CD4-positive, alpha-beta T cell treated with Interleukin-17A for 1 hour (primary cell): Measurements from ENCODE around the gene CBLB.

Experiments
- DNase-seq: peaks from one replicate; pipeline ENCODE4 v3.0.0-alpha.2; 2020

Gene CBLB

DNA sequence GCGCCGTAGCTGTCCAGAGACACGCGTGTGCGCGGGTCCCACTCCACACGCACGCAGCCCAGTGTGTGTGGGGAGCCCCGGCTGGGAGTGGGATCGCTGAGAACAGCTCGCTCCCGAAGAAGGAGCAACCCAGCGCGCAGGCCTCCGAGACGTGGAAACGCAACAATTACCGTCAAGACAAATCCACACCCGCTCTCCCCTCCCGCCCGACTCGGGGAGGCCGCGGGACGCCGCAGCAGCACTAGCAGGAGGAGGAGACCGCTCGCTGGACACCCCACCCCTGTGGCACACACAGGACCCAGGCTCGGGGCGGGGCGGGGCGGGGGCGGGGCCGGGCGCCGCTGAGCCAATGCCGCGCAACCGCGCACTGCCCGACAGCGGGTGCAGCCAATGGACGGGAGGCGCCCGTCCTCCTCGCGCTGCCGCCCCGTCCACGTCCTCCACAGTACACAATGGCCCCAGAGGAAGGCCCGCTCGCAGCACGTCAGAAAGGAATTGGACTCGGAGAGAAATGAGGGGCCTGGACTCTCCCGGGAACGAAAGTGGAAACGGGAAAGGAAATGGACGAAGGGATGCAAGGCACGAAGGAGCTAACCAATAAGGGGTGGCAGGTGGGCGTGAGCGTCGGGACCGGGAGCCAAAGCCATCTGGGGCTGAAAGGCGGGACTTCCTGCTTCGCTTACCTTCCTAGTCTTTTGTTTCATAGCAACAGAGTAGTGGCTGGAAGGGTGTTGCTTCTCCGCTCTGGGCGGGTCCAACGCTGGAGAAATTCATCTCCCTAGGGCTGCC, at the start of gene CBLB:
CBLB (minus strand) TSS at position 271 of the 789 bp plus-strand sequence. CDS start 1,435 bp downstream, outside the sequence.
- DNase-seq = peak; percentile 90

DNA sequence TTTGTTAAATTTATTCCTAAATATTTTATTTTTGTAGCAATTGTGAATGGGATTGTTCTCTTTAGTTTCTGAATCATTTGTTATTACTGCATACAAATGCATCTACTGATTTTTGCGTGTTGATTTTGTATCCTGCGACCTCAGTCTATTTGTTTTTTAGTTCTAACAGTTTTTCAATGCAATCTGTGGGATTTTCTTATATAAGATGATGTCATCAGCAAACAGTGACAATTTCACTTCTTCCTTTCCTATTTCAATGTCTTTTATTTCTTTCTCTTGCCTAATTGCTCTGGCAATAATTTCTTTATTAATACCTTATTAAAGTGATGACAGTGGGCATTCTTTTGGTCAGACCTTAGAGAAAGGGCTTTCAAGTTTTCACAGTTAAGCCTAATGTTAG, 48.0 kb upstream of the CBLB start:
- DNase-seq = no peak

DNA sequence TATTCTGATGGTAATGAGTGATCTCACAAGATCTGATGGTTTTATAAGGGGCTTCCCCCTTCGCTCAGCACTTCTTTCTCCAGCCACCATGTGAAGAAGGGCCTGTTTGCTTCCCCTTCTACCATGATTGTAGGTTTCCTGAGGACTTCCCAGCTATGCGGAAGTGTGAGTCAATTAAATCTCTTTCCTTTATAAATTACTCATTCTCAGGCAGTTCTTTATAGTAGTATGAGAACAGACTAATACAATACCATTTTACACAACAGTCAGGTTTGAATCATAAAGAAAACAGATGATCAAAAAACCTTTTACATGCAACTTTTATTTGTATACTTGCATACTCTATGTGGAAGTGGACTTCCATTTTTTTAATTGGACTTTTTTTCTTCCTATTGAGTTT, 46.7 kb upstream of the CBLB start:
- DNase-seq = no peak

DNA sequence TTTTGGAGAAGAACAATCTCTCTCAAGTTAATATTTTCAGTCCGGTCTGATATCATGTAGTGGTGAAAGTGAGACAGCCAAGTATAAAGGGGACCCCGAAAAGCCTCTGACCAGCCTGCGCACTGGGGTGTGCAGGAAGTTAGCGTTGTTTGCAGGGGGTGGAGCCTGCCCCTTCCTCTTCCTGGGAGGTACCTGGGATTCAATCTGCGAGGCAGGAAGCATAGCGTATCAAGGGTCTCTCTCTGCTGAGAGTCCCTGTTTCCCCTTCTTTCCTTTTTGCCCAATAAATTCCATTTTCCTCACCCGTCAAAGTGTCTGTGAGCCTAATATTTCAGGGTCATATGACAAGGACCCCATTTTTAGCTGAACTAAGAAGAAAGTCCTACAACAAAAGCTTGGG, 44.8 kb upstream of the CBLB start:
- DNase-seq = no peak

DNA sequence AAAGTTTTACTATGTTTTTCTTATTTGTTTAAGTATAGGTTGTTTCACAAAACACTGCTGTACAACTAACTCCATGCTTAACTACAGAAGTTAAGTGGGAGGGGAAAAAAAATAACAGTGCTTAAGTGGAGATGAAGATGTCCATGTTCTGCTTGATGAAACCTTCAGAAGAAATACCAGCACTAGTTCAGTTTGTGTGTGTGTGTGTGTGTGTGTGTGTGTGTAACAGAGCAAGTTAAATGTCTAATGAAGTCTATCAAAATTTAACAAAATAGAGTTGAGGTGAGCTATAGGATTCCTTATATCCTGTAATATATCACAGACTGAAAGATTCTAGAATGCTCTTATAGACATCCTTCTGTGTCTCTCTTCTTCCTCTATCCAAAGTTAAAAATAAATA, 44.1 kb upstream of the CBLB start:
- DNase-seq = no peak

DNA sequence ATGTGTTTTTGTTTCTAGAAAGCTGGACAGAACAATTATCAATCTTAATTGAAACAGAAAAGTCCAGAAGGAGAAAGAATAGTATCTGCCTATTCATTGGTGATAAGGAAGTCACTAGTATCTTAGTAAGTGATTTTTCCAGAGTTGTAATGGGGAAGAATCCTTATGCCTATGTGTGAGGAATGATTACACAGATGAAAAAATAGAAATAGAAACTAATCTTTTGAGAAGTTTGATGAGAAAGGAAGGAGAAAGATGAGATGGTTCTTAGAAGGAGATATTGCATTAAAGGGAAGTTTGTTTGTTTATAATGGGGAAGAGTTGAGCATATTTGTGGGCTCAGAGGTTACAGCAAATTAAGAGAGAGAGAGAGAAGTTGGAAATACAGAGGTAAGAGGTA, 42.7 kb upstream of the CBLB start:
- DNase-seq = no peak

DNA sequence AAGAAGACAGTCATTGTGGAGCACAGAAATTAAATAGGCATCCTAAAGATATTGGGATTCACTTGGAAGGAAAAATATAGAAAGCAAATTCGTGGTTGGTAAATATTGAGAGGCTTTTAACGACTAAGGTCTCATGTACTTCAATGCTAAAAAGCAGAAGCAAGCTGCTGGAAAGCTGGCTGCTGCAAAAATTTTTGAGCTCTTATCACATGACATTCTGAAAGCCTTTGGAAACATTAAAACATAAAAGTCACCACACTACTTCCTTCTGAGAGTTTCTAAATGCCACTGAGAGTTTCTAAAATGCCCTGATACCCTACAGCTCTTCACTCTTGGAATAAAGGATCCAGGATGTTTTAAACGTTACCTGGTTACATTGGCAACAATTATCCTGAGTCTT, 39.0 kb upstream of the CBLB start:
- DNase-seq = peak; percentile 5

DNA sequence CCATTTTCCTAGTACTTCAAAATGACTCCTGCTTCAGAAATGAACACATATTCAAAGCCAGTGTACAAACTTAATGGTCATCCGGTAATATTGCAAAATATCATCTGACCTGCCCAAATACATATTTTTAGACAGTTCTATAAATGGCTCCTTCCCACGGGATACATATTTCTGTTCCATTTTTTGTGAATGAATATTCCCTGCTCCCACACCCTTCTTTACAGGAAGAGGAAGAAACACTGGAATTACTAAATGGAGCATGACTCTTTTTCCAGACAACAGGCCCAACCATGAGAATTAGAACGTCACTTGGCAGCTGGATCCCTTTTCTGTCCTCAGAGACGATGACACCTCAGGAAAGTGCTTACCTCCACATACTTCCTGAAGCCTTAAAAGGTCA, 38.0 kb upstream of the CBLB start:
- no peak for DNase-seq

DNA sequence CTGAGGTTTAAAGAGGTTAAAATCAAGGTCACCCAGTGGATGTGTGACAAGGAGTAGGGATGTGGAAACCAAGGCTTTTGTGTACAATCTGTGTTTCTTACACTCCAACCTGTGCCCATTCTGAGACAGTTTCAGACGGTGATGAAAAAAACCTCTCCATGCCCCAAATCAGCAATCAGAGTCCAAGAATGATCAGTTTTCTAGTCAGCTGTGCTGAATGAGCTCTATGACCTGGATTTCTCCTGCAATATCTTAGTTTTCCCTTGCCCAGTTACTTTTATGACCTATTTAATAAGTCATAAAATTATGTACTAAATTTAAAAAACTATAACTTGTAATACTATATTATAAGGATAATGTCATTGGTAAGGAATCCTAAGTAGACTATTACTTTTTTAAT, 37.5 kb upstream of the CBLB start:
- DNase-seq = no peak

DNA sequence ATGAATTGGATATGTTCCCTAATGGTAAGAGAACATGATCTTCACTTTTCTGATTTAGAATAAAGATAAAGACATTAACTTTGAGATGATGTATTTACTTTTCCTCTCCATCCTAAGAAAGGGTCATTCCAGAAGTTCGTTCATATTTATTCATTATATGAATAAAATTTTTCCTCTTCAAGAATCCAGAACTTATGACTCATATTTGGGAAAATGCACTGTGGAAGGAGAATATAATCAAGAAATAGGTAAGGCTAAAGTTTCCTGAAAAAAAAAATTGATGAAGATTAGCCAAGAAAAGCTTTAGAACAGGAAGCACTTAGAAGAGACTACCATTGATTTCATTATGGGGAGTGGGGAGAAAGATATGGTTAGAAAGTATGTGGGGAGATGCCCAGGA, 36.5 kb upstream of the CBLB start:
- DNase-seq = no peak

DNA sequence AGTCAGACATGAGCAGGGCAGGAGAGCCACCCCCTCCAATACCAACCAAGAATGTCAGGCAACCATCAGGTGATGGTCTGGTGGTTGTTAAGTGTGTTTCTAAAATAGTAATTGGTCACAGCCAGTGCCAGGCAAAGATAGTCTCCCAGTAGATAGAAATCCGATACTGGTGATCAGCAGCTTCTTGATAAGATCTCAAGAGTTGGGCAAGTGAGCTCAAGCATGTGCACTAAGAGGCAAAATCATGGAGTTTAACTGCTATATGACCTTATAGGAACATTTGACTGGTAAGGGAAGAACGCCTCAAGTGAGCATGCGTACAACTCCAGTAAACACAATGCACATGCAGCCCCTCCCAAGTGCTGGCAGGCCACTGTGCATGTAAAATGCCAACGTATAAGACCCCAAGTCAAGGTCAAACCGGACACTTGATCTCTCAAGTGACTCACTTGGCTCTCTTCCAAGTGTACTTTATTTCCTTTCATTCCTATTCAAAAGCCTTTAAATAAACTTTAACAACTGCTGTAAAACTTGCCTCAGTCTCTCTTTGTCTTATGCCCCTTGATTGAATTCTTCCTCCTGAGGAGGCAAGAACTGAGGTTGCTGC, 36.0 kb upstream of the CBLB start:
- no peak for DNase-seq

DNA sequence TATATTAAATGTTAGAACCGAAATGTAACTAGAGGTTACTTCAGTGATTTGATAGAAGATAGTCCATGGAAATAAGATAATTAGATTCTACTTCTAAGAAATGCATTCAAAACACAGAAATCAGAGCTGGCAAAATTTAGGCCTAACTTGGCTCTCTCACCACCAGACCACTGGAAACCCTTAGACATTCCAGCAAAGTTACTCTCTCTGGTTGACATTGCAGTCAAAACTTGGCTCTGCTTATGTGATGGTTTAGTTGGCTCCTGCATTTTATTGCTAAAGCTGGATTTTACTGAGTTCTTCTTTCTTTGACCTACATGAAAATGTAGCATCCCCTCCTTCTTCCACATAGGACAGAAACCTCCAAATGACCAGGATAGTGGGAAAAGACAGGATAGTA, 35.4 kb upstream of the CBLB start:
- DNase-seq = no peak

DNA sequence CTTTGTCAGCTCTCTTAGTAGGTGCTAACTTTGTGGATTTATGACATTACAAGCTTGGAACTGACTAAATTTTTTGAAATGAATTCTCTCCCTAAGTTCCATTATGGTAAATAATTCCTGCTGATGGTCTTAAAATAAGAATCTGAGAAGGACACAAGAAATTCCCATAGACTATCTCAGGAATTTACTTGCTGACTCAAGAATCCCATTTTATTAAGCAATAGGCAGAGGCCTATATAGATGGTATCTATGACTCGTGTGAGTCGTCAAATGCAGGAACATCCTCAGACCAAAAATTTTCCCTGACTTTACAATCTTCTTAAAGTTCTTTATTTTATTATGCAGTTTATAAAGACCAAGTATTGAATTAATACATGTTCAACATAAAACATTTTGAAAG, 30.7 kb upstream of the CBLB start:
- DNase-seq = no peak

DNA sequence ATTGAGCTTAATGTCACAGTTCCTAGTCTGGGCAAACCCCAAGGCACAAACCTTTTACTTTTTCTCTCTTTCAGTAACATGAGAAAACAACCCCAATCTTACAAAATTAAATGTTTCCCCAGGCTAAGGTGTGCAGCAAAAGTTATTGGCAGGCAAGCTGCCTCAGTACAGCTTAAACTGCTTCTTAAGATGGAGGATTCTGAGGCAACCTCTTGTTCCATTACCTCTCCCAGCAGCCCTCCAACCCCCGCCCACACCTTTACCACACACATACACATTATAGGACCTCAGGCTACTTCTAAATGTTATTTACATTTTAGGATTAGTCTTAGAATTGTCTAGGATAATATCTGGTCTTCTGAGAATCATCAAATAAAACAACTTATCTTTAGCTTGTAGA, 22.3 kb upstream of the CBLB start:
- DNase-seq = no peak

DNA sequence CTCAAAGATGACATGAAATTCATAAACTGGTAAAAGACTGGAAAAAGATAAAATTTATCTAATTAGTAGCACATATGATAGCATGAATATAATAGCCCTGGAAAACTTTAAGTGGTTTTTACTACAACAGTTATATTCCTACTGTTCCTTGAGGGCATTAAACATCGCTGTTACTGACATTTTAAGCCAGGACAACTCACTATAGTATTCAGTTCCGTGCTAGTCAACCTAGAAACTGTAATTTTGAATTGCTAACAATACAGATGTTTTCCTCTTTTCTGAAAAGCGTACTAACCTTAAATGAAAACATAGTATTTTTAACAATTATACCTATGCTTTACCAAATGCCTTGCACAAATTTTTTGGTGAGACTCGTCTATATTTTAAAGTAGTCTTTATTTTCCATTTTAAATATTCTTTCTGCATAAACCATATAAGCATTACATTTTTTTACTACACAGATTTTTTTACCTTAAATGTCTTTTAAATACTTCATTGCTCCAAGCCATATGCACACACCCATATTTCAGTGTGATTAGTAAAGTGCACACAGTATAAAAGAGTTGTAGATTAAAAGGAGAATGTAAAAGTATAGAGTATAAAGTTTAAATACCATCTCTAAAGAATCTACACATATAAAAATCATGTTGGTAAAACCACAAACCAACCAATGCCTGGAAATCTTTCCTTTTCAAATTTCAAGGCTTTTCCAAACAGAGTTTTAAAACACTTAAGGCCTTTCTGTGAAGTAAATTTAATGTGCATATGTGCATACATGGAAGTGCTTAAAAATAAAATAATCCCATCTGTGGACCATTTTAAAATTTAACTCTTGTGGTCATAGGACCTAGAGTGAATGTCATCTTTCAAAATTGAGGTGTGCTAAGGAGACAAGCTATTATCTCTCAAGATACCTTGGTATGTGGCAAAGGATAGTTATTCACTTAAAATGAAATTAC, 20.1 kb upstream of the CBLB start:
- DNase-seq = no peak

DNA sequence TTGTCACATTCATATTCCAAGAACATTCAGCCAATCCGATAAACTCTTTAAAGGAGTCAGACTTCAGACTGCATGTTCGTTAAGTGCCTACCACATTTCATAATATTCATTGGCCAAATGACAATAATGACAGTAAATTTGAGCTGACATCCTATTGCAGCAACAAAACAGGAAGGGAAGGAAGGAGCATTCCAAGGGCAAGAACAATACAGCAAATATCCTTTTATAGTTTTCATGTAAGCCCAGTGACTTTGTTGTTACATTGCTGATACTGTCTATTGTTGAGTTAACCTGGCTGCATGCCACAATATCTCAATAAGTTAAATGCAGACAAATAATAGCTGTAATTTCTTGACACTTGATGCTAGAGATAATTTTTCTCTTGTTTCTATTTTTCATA, 16.4 kb upstream of the CBLB start:
- DNase-seq = no peak

DNA sequence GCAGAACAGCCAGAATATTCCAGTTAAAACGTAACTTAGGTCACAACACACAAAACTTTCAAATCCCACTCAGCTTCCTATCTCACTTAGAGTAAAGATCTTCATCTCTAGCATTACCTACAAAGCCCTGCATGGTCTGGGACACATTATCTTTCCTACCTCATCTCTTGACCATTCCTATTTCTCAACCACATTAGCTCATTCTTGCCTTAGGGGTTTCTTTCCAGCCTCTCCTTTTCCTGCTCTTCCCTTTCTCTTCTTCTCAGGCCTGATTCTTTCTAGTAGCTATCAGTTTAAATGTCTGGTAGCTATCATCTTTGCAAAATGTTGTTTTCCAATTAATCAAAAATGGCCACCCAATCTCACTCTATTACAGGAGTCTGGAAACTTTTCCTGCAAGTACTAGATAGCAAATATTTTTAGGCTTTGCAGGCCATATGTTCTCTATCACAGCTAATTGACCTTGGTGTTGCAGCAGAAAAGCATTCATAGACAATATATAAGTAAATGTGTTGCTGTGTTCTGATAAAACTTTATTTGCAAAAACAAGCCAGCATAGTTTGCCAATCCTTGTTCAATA, 15.1 kb upstream of the CBLB start:
- no peak for DNase-seq

DNA sequence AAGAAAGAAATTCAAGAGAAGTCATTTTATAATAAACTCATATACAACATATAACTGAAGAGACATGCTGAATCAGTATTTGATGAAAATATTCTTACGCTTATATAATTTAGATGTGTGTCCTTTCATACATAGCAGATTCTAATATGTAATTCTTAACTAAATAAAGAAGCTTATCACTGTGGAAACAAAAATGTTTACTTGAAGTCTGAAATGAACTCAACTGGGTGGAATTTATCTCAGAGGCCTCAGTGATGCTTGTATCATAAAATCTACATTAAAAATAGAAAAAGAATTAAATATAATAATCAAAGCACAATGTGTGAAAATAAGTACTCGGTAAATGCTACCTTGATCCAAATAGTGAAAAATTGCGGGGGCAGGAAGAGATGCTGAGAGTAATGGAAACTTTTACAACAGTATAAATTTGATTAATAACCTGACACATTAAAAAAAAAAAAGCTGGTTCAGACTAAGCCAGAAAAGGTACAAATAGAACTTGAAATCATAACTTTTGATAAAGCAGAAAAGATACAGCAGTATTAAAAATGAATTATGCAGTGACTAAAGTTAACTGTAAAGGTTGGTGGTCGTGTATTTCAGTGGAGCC, 12.0 kb upstream of the CBLB start:
- DNase-seq = no peak

DNA sequence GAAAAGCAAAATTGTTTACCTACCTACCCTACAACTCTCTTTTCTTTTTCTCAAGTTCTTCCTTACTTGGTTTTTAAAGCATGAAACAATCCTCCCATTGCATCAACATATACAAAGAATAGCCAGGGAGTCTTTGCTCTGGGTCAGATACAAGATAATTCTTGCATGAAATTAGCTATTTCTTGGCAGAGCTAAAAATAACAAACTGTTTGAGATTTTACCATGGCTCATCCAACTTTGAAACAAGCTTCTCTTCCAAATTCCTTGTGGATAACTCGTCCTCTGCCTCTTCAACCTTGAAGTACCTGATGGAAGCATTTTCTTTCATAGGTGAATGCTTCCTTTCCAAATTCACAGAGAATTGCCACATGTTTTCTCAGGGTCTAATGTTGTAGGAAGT, 9.2 kb upstream of the CBLB start:
- no peak for DNase-seq

DNA sequence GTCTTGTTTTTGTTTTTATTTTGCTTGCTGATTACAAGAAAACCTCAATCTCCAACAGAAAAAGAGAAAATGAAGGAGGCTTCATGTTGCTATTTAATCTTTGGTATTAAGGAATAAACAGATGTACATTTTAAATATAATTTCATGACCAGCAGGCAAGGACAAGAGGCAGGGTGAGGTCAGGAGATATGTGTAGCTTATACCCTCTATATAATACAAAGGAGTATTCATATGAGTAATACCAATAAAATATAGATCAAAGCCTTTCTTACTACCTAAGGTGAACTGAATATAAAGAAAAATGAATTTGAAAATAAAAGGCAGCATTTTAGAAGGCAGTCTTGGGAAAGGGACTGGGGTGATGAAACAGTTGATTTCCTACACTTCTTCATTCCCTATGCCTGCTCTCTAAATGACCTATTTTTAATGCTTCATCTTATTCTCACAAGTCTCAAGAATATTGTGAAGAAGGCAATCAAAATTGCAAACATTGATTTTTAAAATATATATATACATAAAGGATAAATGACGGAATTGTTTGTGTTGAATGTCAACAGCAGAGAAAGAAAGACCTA, 8.6 kb upstream of the CBLB start:
- no peak for DNase-seq

DNA sequence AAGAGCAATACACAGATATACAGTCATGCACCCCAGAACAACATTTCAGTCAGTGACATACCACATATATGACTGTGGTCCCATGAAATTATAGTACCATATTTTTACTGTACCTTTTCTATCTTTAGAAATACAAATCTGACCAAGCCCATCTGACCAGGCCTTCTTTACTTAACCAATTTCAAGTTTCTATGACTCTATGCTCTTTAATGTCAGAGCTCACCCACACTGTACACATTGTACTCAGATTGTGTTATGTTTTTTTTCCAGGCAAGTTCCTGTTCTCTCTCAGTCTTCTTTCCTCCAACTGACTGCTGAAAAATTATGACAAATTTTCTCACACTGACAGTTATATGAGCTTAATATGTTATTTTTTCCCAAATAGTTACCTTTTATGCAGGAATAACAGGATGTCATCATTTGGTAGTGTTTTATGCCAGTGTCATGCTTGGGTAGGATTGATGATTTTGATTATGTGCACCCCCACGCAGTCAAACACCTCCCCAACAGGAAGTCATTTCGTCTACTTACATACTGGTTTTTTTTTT, 8.0 kb upstream of the CBLB start:
- DNase-seq = peak; percentile 42
